ENCODE data around the gene POLR2E. TPM values are rescaled to one million over a fixed set of nuclear protein-coding genes. Genes with fewer than 3 reads are reported as not detected.
A peak's percentile ranks its signal among the peaks of the same experiment; 100 is the strongest.

Gene POLR2E
- total RNA-seq, 1 donor from 2014 or later: 140 TPM

GRCh38 chr19:1104311-1105007 lies 9.3 kb upstream of the POLR2E start:
- H3K27ac ChIP-seq (replicated peaks): peak overlapping the region; percentile 99
- H3K4me1 ChIP-seq: peaks cover 77% of the 10 kb centered on the region
- H3K4me3 ChIP-seq: peak overlapping the region; percentile 95
- peak; percentile 80 for DNase-seq
- intact Hi-C loops (cut with micrococcal nuclease): loop anchor here (5.0 kb wide), 1 partner anchor 77 kb away; the partner anchor contains the start of gene CNN2
- H3K9me3 ChIP-seq (replicated peaks): peaks cover 7% of the 10 kb centered on the region
- peaks cover 36% of the 10 kb centered on the region for H3K36me3 ChIP-seq
- H3K27me3 ChIP-seq (ENCODE audit: low read depth): no peaks in the 10 kb centered on the region
- TF ChIP-seq CTCF (IDR thresholded peaks at IDR 0.05; ENCODE audit: borderline replicate concordance): no peak

- intact Hi-C loops (cut with micrococcal nuclease): loop anchor here (5.0 kb wide), 1 partner anchor 77 kb away; the partner anchor contains the start of gene CNN2
- Histone ChIP-seq H3K27me3 (ENCODE audit: low read depth) (no peaks in the 10 kb centered on the region), H3K4me3 (peak within 1 kb of the TSS; percentile 95), H3K36me3 (peaks cover 29% of the 10 kb centered on the region), H3K4me1 (peaks cover 83% of the 10 kb centered on the region), H3K27ac (replicated peaks) (peak within 1 kb of the TSS; percentile 99), H3K9me3 (replicated peaks) (peaks cover 8% of the 10 kb centered on the region)
- DNase-seq: peak; percentile 99
- TF ChIP-seq CTCF (IDR thresholded peaks at IDR 0.05; ENCODE audit: borderline replicate concordance): no peak
These were observed 8.6 kb upstream of the POLR2E start, which contains the start of gene GPX4 for GRCh38 chr19:1103708-1104310. Gene GPX4, plus strand, starts transcription at chr19:1103994. Its CDS starts 50 bp downstream, at chr19:1104044.

- no peak for DNase-seq
- intact Hi-C loops (cut with micrococcal nuclease): loop anchor here (5.0 kb wide), 1 partner anchor 76 kb away; the partner anchor contains the start of gene CNN2
- H3K36me3 ChIP-seq: peaks cover 23% of the 10 kb centered on the region
- no peak for TF ChIP-seq CTCF (IDR thresholded peaks at IDR 0.05; ENCODE audit: borderline replicate concordance)
- peaks cover 88% of the 10 kb centered on the region for H3K4me1 ChIP-seq
- H3K27ac ChIP-seq (replicated peaks): peak overlapping the region; percentile 99
- peak overlapping the region; percentile 95 for H3K4me3 ChIP-seq
- H3K27me3 ChIP-seq (ENCODE audit: low read depth): no peaks in the 10 kb centered on the region
- H3K9me3 ChIP-seq (replicated peaks): peaks cover 8% of the 10 kb centered on the region
These were observed 8.0 kb upstream of the POLR2E start for GRCh38 chr19:1103132-1103707.

- H3K36me3 ChIP-seq: peaks cover 17% of the 10 kb centered on the region
- intact Hi-C loops (cut with micrococcal nuclease): loop anchor here (5.0 kb wide), 1 partner anchor 75 kb away; the partner anchor contains the start of gene CNN2
- no peak for TF ChIP-seq CTCF (IDR thresholded peaks at IDR 0.05; ENCODE audit: borderline replicate concordance)
- peaks cover 90% of the 10 kb centered on the region for H3K4me1 ChIP-seq
- no peaks in the 10 kb centered on the region for H3K27me3 ChIP-seq (ENCODE audit: low read depth)
- peaks cover 8% of the 10 kb centered on the region for H3K9me3 ChIP-seq (replicated peaks)
- H3K27ac ChIP-seq (replicated peaks): peak overlapping the region; percentile 99
- DNase-seq: no peak
- H3K4me3 ChIP-seq: peak overlapping the region; percentile 95
These were observed 7.4 kb upstream of the POLR2E start for GRCh38 chr19:1102407-1103131.

- H3K27me3 ChIP-seq (ENCODE audit: low read depth): no peaks in the 10 kb centered on the region
- peak overlapping the region; percentile 95 for H3K4me3 ChIP-seq
- H3K27ac ChIP-seq (replicated peaks): peak overlapping the region; percentile 99
- intact Hi-C loops (cut with micrococcal nuclease): loop anchor here (5.0 kb wide), 1 partner anchor 74 kb away; the partner anchor contains the start of gene CNN2
- H3K4me1 ChIP-seq: peaks cover 77% of the 10 kb centered on the region
- DNase-seq: no peak
- H3K9me3 ChIP-seq (replicated peaks): peaks cover 8% of the 10 kb centered on the region
- TF ChIP-seq CTCF (IDR thresholded peaks at IDR 0.05; ENCODE audit: borderline replicate concordance): no peak
- peaks cover 4% of the 10 kb centered on the region for H3K36me3 ChIP-seq
These were observed 6.1 kb upstream of the POLR2E start for GRCh38 chr19:1101337-1101698.

Data from left ventricle myocardium inferior (tissue), 1 donor.